NCI-H69 (cell line): Measurements from ENCODE around the gene PIK3CD.
"Not testable (repeated sequence)": the region's sequence is repeated elsewhere in the genome, so short reads cannot be mapped to it uniquely, and the experiment has no call there.

Experiments used
- DNase-seq: peaks from one replicate; lab custom pipeline; 2025; lab: John Stamatoyannopoulos, UW

PIK3CD gene

GRCh38 chr1:9654834-9655723 lies 3.5 kb downstream of the PIK3CD start:
- DNase-seq: no peak

- no peak for DNase-seq
Observed at GRCh38 chr1:9655836-9656235, 4.3 kb downstream of the PIK3CD start.

DNA sequence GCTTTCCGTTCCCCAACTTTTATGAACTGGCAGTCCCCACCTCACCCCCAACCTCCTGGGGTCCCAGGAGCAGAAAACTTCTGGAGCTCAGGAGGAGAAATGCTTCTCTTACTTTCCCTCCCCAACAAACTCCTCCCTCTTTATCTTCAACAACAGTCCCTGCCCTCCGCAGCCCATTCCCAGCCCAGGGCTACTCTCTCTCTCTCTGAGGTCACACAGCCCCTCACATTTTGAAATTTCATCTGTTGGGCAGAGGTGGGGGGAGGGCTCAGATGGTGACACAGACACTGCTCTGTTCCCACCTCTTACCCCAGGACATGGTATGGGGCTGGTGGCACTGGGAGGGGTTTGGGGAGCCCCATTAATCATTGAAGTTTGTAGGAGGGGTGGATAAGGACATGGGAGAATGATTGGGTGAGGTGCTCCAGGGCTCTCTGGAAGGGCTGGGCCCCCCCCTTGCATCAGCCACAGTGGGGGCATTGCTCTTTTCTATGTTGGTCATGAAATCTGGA lies 6.0 kb downstream of the PIK3CD start:
- DNase-seq: no peak

DNA sequence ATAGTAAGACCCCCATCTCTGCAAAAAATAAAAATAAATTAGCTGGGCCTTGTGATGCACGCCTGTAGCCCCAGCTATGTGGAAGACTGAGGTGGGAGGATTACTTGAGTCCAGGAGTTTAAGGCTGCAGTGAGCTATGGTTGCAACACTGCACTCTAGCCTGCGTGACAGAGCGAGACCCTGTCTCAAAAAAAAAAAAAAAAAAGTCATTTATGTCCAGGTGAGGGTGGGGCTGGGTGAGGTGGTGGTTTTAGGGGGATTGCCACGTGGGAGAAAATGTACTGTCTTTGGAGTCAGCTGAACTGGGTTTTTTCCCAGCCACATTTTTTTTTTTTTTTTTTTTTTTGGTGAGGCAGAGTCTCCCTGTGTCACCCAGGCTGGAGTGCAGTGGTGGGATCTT lies 6.7 kb downstream of the PIK3CD start:
- no peak for DNase-seq

DNA sequence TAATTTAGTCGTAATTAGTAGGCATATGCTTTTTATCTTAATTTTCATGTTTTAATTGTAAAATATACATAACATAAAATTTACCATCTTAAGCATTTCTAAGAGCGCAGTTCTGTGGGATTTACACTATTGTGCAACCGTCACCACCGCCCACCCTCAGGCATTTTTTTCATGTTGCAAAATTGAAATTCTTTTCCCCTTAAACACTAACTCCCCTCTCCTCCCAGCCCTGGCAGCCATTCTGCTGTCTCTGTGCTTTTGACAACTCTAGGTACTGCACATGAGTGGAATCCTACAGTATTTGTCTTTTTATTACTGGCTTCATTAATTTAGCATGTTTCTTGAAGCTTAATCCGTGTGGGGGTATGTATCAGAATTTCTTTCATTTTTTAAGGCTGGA lies 7.8 kb downstream of the PIK3CD start:
- DNase-seq: no peak

DNA sequence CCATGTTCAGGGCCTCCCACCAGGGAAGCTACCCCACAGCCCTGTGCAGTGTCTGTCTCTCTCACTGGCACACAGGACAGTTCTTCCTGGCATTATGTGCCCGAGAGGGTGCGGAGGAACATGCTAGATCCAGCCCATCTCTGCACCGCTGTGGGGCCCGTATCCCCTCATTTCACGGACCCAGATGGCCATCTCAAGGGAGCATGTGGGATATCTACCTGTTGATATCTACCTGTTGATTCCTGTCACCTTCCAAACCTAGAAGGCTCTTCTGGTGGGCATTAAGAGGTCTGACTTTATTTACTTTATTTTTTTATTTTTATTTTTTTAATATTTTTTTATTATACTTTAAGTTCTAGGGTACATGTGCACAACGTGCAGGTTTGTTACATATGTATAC lies 11.7 kb downstream of the PIK3CD start:
- DNase-seq: no peak

DNA sequence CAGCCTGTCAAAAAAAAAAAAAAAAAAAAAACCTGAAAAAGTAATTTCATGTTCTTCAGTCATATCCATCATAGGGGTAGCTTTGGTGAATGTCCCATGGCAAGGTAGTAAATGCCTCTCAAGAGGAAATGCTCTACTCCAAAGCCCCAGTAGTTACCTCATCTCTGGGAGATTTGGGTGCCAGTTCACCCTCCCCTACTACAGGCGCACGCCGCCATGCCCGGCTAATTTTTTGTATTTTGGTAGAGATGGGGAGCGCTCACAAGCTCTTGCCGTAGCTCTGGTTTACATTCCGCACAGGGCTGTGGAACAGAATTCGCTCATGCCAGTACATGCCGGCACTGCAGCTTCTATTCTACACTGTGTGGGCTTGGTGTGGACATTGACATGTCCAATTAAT lies 13.7 kb downstream of the PIK3CD start:
- no peak for DNase-seq

DNA sequence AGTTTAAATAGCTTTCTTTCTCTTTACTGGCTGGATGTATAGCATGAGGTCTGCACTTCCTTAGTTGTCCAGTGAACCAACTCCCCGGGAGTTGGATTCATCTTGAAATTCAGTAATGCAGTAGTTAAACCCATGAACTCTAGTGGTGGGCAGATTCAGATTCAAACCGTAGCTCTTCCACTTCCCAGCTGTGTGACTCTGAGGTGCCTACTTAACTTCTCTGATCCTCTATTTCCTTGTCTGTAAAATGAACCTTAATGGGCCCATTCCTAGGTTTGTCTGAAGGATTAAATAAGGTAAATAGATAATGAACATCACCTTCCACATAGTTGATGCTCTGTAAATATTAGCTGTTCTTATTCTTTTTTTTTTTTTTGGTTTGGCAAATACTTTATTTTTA lies 16.5 kb downstream of the PIK3CD start:
- DNase-seq: no peak

GRCh38 chr1:9670085-9670484 lies 18.6 kb downstream of the PIK3CD start:
- DNase-seq: no peak

GRCh38 chr1:9671377-9672140 lies 20.0 kb downstream of the PIK3CD start:
- DNase-seq: no peak

DNA sequence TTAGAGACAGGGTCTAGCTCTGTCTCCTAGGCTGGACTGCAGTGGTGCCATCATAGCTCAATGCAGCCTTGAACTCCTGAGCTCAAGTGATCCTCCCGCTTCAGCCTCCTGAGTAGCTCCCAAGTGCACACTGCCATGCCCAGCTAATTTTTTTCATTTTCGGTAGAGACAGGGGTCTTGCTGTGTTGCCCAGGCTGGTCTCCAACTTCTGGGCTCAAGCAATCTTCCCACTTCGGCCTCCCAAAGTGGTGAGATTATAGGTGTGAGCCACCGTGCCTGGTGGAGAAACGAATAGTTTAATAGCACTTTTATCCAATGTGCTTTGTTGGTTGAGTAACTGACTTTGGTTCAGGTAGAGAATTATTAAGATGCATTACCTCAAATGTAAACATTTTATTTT lies 20.9 kb downstream of the PIK3CD start:
- DNase-seq: no peak

DNA sequence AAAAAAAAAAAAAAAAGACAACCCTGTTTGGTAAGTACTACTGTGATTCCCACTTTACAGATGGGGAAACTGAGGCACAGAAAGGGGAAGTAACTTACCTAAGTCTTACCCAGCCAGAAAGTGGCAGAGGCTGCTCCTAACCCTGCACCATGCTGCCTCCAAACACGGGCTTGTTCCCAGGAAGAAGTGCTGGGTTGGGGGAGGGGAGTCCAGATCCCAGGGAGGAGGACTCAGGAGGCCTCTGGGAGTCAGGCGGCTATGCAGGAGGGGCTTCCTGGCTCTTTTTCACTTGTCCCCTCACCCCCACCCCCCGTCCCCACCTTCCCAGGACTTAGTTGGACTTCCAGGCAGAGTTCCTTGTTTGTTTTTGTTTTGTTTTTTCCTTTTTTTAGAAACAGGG lies 23.9 kb downstream of the PIK3CD start:
- no peak for DNase-seq

GRCh38 chr1:9676128-9676527 lies 24.6 kb downstream of the PIK3CD start:
- not testable (repeated sequence) for DNase-seq

- no peak for DNase-seq
Observed at GRCh38 chr1:9676815-9677393, 25.4 kb downstream of the PIK3CD start.

DNA sequence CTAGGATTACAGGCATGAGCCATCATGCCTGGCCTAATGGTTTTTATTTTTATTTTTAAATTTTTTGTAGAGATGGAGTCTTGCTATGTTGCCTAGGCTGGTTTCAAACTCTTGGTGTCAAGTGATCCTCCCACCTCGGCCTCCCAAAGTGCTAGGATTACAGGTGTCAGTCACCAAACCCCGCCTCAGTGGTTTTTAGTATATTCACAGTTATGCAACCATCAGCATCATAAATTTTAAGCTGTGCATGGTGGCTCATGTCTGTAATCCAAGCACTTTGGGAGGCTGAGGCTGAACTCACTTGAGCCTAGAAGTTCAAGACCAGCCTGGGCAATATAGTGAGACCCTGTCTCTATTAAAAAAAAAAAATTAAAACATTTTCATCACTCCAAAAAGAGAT lies 28.6 kb downstream of the PIK3CD start:
- no peak for DNase-seq

DNA sequence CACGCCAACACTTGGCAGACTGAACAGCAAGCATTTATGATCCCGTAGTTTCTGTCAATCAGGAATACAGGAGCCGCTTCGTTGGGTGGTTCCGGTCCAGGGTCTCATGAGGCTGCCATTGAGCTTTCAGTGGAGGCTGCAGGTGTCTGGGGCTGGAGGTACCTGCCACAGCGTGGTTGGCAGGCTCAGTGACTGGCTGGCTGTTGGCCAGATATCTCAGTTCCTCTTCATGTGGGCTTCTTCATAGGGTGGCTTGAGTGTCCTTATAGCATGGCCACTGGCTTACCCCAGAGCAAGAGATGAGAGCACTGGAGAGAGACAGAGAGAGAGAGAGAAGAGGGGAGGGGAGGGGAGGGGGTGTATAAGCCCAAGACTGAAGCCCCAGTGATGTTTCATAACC lies 29.3 kb downstream of the PIK3CD start:
- no peak for DNase-seq

DNA sequence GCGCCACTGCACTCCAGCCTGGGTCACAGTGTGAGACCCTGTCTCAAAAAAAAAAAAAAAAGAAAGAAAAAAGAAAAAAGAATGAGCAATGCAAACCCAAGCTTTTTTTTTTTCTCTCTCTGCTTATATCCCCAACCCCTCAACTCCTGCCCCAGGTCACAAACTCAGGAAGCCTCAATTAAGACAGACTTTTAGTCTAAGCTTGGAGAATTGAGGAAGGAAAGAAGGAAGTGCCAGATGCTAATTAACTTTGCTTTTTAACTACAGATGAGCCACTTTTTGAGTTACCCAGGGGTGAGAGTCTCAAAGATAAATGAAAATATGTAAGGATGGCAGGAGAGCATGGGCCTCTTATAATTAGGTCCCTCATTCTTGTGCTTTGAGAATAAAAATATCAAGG lies 33.3 kb downstream of the PIK3CD start:
- no peak for DNase-seq

- peak; percentile 77 for DNase-seq
Observed at GRCh38 chr1:9687120-9687873, 35.8 kb downstream of the PIK3CD start.

- DNase-seq: peak; percentile 27
Observed at GRCh38 chr1:9687874-9688582, 36.5 kb downstream of the PIK3CD start.

DNA sequence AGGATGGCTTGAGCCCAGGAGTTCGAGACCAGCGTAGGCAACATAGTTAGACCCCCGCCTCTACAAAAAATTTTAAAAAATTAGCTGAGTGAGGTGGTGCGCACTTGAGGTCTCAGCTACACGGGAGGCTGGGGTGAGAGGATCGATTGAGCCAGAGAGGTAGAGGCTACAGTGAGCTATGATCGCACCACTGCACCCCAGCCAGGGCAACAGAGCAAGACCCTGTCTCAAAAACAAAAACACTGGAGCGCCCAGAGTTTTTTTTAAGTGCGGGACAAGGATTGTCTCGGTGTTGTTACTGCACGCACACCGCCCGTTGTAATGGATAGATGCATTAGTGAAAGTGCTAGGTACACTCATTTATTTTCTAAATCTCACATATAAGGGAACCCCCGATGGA lies 37.1 kb downstream of the PIK3CD start:
- DNase-seq: no peak

DNA sequence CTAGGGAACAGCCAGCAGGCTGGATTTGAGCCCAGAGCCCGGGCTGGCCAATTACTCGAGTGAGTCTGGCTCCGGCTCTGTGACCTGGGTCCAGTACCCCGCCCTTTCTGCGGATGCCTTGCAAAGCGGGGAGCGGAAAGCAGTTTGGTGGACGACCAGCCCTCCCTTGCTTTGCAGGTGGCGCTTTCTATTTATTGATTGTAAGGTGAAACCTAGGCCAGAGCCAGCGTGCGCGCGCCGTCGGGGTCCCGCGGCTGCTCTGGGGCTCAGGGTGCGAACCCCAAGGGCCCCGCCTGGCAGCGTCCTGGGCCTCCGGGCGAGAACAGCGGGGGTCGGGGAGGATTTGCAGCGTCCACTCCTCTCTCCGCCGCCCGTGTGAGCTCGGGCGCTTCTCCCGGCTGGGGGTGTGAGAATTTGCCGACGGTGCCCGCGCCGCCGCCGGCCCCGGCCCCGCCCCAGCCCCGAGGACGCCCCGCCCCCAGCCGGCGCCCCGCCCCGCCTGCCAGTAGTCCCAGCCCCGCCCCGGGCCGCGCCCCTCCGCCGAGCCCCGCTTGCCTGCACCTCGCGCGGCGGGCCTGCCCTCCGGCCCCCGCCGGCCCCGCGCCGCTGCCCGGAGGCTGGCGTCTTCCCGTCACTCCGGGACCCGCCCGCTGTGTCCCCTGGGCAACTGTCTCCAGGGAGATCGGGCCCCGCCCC lies 37.6 kb downstream of the PIK3CD start:
- DNase-seq: peak; percentile 83
